HG03196 (cell line): ENCODE data around the gene NGEF.

Experiments
- ATAC-seq: cut with Tn5 transposase; IDR thresholded peaks from one replicate; pipeline ENCODE4 v1.9.1; 2021; ENCODE audit not compliant: unreplicated experiment

NGEF gene

DNA sequence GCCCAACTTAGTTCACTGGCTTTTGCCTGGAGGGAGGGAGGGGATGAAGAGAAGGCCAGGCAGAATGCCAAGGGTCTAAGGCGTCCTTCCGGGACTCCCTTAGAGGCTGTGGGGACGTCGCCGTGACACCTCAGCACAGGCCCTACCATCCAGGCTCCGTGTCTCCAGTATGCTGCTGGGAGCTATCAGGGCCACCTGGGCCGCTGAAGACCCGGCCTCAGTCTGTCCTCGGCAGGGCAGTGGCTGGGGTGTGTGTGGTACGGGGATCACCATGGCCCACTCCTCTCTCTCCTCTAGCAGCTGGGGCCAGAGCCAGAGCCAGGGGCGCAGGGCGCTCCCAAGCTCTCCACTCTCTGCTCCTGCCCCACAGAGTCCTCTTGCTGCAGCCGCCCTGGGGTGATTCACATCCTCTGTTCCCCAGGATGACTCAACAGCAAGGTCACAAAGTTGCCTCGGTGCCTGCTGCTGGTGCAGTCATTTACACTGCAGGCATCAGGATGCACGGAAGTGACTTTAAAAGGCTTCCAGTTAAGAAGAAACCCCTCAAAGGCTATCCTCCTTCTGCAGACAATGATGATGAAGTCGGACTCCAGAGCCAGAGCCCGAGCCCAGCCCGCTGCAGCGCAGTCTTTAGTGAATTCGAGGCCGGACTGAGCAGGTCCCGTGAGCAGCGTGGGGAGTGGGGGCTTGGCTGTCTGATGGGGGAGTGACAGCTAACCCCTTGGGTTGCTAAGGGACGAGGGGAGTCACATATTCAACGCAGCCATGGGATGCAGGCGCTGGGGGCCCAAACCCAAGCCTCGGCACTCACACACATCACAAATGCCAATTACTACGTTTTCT, 111.1 kb downstream of the NGEF start:
- no peak for ATAC-seq

- ATAC-seq = no peak
Observed at GRCh38 chr2:232900811-232901735, 112.0 kb downstream of the NGEF start.

- ATAC-seq = no peak
Observed at GRCh38 chr2:232898592-232899543, 114.2 kb downstream of the NGEF start.

GRCh38 chr2:232897598-232898408, 115.3 kb downstream of the NGEF start:
- no peak for ATAC-seq

GRCh38 chr2:232896720-232897597, 116.1 kb downstream of the NGEF start:
- no peak for ATAC-seq

DNA sequence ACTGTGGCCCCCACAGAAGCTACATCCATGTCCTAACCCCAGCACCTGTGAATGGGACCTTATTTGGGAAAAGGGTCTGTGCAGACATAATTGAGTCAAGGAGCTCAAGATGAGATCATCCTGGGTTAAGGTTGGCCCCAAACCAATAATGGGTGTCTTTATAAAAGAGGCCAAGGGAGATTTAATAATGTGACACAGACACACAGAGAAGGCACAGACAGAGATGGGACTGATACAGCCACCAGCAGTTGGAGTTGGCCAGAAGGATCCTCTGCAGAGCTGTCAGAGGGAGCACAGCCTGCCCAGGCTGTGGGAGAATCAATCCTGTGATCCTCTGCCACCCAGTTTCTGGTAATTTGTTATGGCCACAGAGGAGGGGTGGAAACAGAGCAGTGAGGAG, 116.9 kb downstream of the NGEF start:
- no peak for ATAC-seq

DNA sequence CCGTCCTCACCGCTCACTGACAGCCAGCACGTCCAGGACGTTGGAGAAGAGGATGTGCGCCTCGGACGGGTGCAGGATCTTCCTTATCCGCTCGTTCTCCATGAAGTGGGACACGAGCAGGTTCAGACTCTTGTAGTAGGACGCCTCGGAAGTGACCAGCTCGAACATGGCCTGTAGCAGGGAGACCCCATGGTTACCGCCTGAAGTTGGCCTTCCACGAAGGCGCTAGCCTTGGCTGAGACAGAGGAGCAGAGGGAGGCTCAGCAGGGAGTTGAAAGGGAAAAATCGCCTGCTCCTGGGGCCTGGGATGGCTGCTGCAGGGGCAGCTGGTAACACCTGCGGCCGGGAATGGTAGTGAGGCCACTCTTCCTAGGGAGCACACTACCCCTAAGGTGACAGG, 118.3 kb downstream of the NGEF start:
- no peak for ATAC-seq

DNA sequence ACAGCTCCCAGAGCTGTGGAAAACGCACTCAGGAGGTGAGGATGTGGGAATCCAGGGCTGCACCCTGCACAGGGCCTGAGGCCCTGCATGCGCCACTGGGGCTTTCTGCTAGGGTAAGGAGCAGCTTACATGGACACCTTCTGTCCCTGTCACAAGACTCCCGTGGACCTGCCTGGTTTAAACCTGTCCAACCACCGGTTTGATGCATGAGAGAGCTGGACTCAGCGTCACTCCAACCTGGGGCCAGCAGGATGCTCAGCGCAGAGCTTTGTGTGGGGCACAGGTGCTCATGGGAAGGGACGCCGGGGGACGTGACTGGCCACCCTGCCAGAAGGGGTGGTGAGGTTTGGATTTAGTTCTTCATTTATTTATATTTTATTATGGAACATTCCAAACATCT, 118.8 kb downstream of the NGEF start:
- ATAC-seq = no peak

GRCh38 chr2:232893834-232894233, 119.2 kb downstream of the NGEF start:
- no peak for ATAC-seq

- ATAC-seq = no peak
Observed at GRCh38 chr2:232892843-232893242, 120.2 kb downstream of the NGEF start.

- no peak for ATAC-seq
Observed at GRCh38 chr2:232892221-232892620, 120.8 kb downstream of the NGEF start.

DNA sequence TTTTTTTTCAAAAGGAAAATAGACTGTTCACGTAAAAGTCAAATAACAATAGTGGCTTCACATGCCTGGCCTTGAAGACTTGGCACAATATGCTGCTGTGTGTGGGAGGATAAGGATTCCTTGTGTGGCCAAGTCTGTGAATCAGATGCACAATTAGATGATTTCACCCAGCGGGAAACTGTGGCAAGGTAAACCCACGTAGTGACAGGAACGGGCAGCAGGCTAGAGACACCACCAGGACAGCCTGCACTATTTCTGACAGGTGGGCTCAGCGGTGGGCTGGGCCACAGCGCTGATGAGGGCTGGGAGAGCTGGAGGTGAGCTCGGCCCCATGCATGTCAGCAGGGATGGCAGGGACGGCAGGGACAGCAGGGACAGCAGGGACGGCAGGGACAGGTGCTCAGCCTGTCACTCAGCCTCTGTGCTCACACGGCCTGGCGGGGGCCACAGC, 121.4 kb downstream of the NGEF start:
- ATAC-seq = no peak

DNA sequence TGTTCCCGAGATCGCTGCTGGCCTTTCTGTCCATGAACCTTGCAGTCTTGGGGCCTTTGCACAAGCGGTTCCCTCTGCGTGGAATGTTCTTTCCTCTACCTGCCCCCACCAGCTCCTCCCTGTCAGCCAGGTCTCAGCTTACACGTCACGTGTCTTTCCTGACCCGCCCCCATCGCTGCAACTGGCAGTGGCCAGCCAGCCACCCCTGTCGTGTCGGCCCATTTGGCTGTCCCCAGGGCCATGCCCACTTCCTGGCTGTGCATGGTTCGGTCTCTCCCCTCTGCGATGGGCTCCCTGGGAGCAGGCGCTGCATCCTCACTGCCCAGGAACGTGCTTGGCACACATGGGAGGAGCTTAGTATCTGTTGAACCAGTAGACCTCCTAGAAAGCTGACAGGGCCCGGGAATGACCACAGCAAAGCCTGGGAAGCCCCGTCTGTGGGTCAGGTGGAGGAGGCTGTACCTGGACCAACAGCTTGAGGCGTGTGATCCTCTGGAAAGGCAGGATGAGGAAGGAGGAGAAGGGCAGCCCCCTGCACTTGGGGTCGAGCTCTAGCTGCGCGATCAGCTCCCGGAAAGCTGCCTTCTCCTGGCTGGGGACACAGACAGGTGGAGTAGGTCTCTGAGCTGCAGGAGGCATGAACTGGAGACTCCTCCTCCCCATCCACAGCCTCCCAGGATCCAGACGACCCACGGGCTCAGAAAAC, 122.0 kb downstream of the NGEF start:
- ATAC-seq = no peak

GRCh38 chr2:232890536-232890895, 122.5 kb downstream of the NGEF start:
- ATAC-seq = no peak

DNA sequence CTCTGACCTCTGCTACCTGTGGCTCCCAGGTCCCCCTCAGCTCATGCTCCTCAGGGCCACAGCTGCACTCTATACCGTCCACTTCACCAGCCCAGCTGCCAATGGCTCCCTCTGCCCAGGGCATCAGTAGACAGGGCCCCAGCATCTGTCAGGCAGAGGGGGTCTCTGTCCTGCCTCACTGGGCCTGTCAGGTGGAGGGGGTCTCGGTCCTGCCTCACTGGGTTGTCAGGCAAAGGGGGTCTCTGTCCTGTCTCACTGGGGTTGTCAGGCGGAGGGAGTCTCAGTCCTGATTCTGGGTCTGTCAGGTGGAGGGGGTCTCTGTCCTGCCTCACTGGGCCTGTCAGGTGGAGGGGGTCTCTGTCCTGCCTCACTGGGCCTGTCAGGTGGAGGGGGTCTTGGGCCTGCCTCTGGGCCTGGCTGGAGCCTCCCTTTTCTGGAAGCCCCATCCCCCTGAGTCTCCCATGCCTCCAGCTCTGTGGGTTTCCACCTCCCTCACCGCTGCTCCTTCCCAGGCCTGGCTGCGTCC, 123.1 kb downstream of the NGEF start:
- no peak for ATAC-seq

GRCh38 chr2:232888839-232889529, 124.1 kb downstream of the NGEF start:
- ATAC-seq = no peak

DNA sequence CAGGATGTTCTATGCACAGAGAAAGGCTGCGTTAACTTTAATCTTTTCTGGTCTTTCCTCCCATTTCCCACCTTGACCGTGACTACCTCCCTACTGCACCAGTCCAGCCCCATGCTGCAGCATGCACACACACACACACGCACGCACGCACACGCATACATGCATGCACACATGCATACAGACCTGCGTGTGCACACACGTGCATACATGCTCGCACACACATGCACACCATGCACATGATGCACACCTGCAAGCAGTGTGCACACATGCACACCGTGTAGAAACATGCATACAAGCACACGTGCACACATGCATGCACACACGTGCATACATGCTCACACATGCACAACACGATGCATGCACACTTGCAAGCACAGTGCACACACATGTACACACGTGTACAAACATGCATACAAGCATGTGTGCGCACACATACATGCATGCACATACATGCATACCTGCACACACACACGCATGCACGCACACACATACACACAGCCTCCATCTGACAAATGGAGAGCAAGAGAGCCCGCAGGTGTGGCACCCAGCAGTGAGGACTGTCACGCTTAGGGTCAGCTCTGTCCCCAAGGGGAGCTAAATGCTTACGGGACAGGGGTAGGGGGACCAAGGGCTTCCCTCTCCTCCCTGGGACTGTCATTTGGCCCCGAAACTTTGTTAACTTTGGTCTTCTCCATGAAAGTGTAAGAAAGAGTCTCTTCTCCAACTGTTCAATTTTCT, 124.8 kb downstream of the NGEF start:
- no peak for ATAC-seq
